Gastroesophageal sphincter (tissue), 3 donors: ENCODE data around the gene PCTP.

ENCODE experiments used
- CTCF ChIP-seq, 4 experiments: fragments of 200-600 bp in 2 of 4; fragments of 450-650 bp in 2 of 4; sonication (generic) in 1 of 4; IDR thresholded peaks; one replicate each; pipeline ENCODE4 v1.5.1; 2017 to 2019; ENCODE audit warnings: antibody characterized with exemption in 4 of 4, mild to moderate bottlenecking in 2 of 4, moderate library complexity in 2 of 4
- EP300 ChIP-seq: sonication (generic); formaldehyde crosslinking; IDR thresholded peaks from one replicate; pipeline ENCODE4 v1.6.1; 2017; ENCODE audit warnings: antibody characterized with exemption, mild to moderate bottlenecking
- POLR2A ChIP-seq, 2 donors: fragments of 450-650 bp; IDR thresholded peaks; one replicate each; pipeline ENCODE4 v1.6.1; 2017; ENCODE audit warnings: antibody characterized with exemption in 2 of 2, mild to moderate bottlenecking in 2 of 2, moderate library complexity in 1 of 2
- POLR2AphosphoS5 ChIP-seq: sonication (generic); formaldehyde crosslinking; IDR thresholded peaks from one replicate; pipeline ENCODE4 v1.6.1; 2017; ENCODE audit warnings: antibody characterized with exemption

- TF ChIP-seq POLR2AphosphoS5, result no peak
- TF ChIP-seq CTCF (IDR thresholded peaks at IDR 0.05), result no peak
- no peak for TF ChIP-seq POLR2A (IDR thresholded peaks at IDR 0.05)
- TF ChIP-seq EP300, result no peak
Observed at GRCh38 chr17:55708175-55708974, 42.5 kb upstream of the PCTP start.
